ENCODE results near the gene JARID2. TPM values are rescaled to one million over a fixed set of nuclear protein-coding genes. Genes with fewer than 3 reads are reported as not detected.

JARID2 gene
- polyA plus RNA-seq, 1 of the 3 experiments (the other 2 are of a cell fraction) = 3.4 TPM

GRCh38 chr6:15205321-15205720 lies 40.5 kb upstream of the JARID2 start:
- POLR2A ChIA-PET = interaction anchor here (0.6 kb wide), 2 partner anchors 21 kb away, joined by 4 read pairs; no protein-coding TSS in a partner anchor
- WGBS (ENCODE audit: low lambda C conversion rate) = 86% methylated on average over 4 of the region's 4 CpGs
- H3K27me3 ChIP-seq (ENCODE audit: insufficient read depth) = no peaks in the 10 kb centered on the region
- H3K36me3 ChIP-seq (replicated peaks in 1 of 2; ENCODE audit: control insufficient read depth in 1 of 2, insufficient read depth in 2 of 2, low read length in 1 of 2) = no peaks in the 10 kb centered on the region
- H3K4me2 ChIP-seq = no peak overlapping the region
- no peaks in the 10 kb centered on the region for H3K9me3 ChIP-seq
- no peak overlapping the region for H3K27ac ChIP-seq (ENCODE audit: low read depth in 2 of 2, low read length in 1 of 2)
- H2AFZ ChIP-seq (ENCODE audit: low read depth) = no peak overlapping the region
- no peaks in the 10 kb centered on the region for H3F3A ChIP-seq (replicated peaks; ENCODE audit: insufficient read depth)
- no peak for DNase-seq
- no peak overlapping the region for H3K4me3 ChIP-seq (ENCODE audit: low read depth in 2 of 2, low read length in 1 of 2)
- no peaks in the 10 kb centered on the region for H3K4me1 ChIP-seq (ENCODE audit: control insufficient read depth in 1 of 2, insufficient read depth in 2 of 2, low read depth in 1 of 2, low read length in 1 of 2)
- no peaks in the 10 kb centered on the region for H3K79me2 ChIP-seq (ENCODE audit: insufficient read depth)
- H3K9ac ChIP-seq = no peak overlapping the region
- no peaks in the 10 kb centered on the region for H3K9me2 ChIP-seq
- TF ChIP-seq TCF12 (IDR thresholded peaks at IDR 0.05) = no peak
- no peak for TF ChIP-seq GABPA (IDR thresholded peaks at IDR 0.05; ENCODE audit: low read depth)
- TF ChIP-seq TEAD4 (IDR thresholded peaks at IDR 0.05; ENCODE audit: borderline replicate concordance, insufficient read depth) = no peak
- no peak for TF ChIP-seq YY1 (IDR thresholded peaks at IDR 0.05; ENCODE audit: low read depth)
- TF ChIP-seq CHD2 (IDR thresholded peaks at IDR 0.05; ENCODE audit: low read length, partially characterized antibody) = no peak
- no peak for TF ChIP-seq FOXJ3 (CRISPR knock-in tag; IDR thresholded peaks at IDR 0.05)
- CTCF ChIA-PET = no interaction called here
- H4K20me1 ChIP-seq (ENCODE audit: insufficient read depth) = no peaks in the 10 kb centered on the region

GRCh38 chr6:15206887-15207286 lies 39.0 kb upstream of the JARID2 start:
- Histone ChIP-seq H3K4me3 (ENCODE audit: low read depth in 2 of 2, low read length in 1 of 2) (no peak overlapping the region), H3K4me2 (no peak overlapping the region), H3F3A (replicated peaks; ENCODE audit: insufficient read depth) (no peaks in the 10 kb centered on the region), H3K27me3 (ENCODE audit: insufficient read depth) (no peaks in the 10 kb centered on the region), H3K9me3 (no peaks in the 10 kb centered on the region), H2AFZ (ENCODE audit: low read depth) (no peak overlapping the region), H3K9me2 (no peaks in the 10 kb centered on the region), H3K4me1 (ENCODE audit: control insufficient read depth in 1 of 2, insufficient read depth in 2 of 2, low read depth in 1 of 2, low read length in 1 of 2) (no peaks in the 10 kb centered on the region), H3K9ac (no peak overlapping the region), H3K36me3 (replicated peaks in 1 of 2; ENCODE audit: control insufficient read depth in 1 of 2, insufficient read depth in 2 of 2, low read length in 1 of 2) (no peaks in the 10 kb centered on the region), H4K20me1 (ENCODE audit: insufficient read depth) (no peaks in the 10 kb centered on the region), H3K27ac (ENCODE audit: low read depth in 2 of 2, low read length in 1 of 2) (no peak overlapping the region), H3K79me2 (ENCODE audit: insufficient read depth) (no peaks in the 10 kb centered on the region)
- 43% methylated on average over 2 of the region's 2 CpGs for WGBS (ENCODE audit: low lambda C conversion rate)
- no peak for DNase-seq
- ChIA-PET CTCF (no interaction called here), POLR2A (no interaction called here)
- TF ChIP-seq RCOR1 (IDR thresholded peaks at IDR 0.05; ENCODE audit: low read length) (no peak), MAX (IDR thresholded peaks at IDR 0.05; ENCODE audit: low read depth) (no peak), MEF2A (IDR thresholded peaks at IDR 0.05; ENCODE audit: borderline replicate concordance, low read depth) (no peak), USF2 (IDR thresholded peaks at IDR 0.05; ENCODE audit: borderline replicate concordance, low read depth, low read length) (no peak), YY1 (IDR thresholded peaks at IDR 0.05; ENCODE audit: low read depth) (no peak), PBX3 (IDR thresholded peaks at IDR 0.05) (no peak), EP300 (IDR thresholded peaks at IDR 0.05; ENCODE audit: borderline replicate concordance in 1 of 2, low read depth in 1 of 2, low read length in 1 of 2) (no peak), MXI1 (IDR thresholded peaks at IDR 0.05; ENCODE audit: low read depth, low read length) (no peak), FOXM1 (IDR thresholded peaks at IDR 0.05; ENCODE audit: low read depth) (no peak), RFX5 (IDR thresholded peaks at IDR 0.05; ENCODE audit: low read length) (no peak), IRF3 (IDR thresholded peaks at IDR 0.05; ENCODE audit: low read depth, low read length) (no peak), ELF1 (IDR thresholded peaks at IDR 0.05) (no peak), NFIC (IDR thresholded peaks at IDR 0.05; ENCODE audit: borderline replicate concordance) (no peak), TAF1 (IDR thresholded peaks at IDR 0.05; ENCODE audit: borderline replicate concordance, low read depth, low read length) (no peak), TEAD4 (IDR thresholded peaks at IDR 0.05; ENCODE audit: borderline replicate concordance, insufficient read depth) (no peak), GATA2 (CRISPR knock-in tag; IDR thresholded peaks at IDR 0.05) (no peak), JUND (IDR thresholded peaks at IDR 0.05) (no peak), TCF12 (IDR thresholded peaks at IDR 0.05) (no peak), FOXJ3 (CRISPR knock-in tag; IDR thresholded peaks at IDR 0.05) (no peak), FOSL2 (IDR thresholded peaks at IDR 0.05; ENCODE audit: borderline replicate concordance, low read depth) (no peak)

Measured in SK-N-SH (cell line).